HG03469 (cell line): ENCODE results near the gene SLC35A3.

ENCODE experiments used
- ATAC-seq: cut with Tn5 transposase; IDR thresholded peaks from one replicate; pipeline ENCODE4 v1.9.1; 2021; ENCODE audit warnings: mild to moderate bottlenecking, moderate library complexity, moderate number of reproducible peaks; ENCODE audit not compliant: unreplicated experiment

SLC35A3 gene

GRCh38 chr1:100074604-100075395 is 105.0 kb downstream of the SLC35A3 start:
- no peak for ATAC-seq

GRCh38 chr1:100075773-100076172 is 106.0 kb downstream of the SLC35A3 start:
- peak; percentile 53 for ATAC-seq

- no peak for ATAC-seq
Observed at GRCh38 chr1:100076319-100076718, 106.5 kb downstream of the SLC35A3 start.

- ATAC-seq = peak; percentile 71
Observed at GRCh38 chr1:100076744-100077143, 106.9 kb downstream of the SLC35A3 start.

- ATAC-seq = peak; percentile 49
Observed at GRCh38 chr1:100077531-100077930, 107.7 kb downstream of the SLC35A3 start.

- ATAC-seq = no peak
Observed at GRCh38 chr1:100080331-100080730, 110.5 kb downstream of the SLC35A3 start.
